OCI-LY3 (cell line): ENCODE data around the gene TPRN.

Experiments
- CTCF ChIP-seq: fragments of 200-600, 300-600 bp; sonication (generic); IDR thresholded peaks from 2 replicates; pipeline ENCODE4 v1.5.1; 2014; ENCODE audit warnings: antibody characterized with exemption, low read length, low read depth
- EZH2phosphoT487 ChIP-seq: fragments of 200-600 bp; shearing (Covaris generic); IDR thresholded peaks from 2 replicates; pipeline ENCODE4 v1.6.1; 2018; ENCODE audit warnings: antibody characterized with exemption, mixed run types, low read depth

GRCh38 chr9:137194909-137195308 lies 5.6 kb downstream of the TPRN start:
- TF ChIP-seq CTCF = no peak
- TF ChIP-seq EZH2phosphoT487 = no peak
